ENCODE data around the gene PJA1.

DNA sequence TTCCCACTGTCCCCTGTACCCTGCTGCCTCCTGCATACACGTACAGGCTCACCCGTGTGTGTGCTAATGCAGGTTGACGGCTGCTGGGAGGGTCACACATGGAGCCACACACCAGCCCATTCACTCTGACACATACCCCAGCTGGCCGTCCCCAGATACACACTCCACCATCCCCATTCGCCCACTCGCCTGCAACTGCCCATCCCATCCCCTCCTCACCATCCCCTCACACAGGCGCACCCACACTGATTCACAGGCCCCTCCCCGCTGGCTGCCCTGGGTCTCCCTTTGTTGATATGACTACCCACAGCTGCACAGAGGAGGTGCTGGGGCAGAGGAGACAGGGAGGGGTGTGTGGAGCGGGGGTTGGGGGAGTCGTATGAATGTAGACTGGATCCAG lies 25.7 kb downstream of the PJA1 start:
- TF ChIP-seq POLR2A (IDR thresholded peaks at IDR 0.05; ENCODE audit: low read depth, low read length) (no peak), MYC (IDR thresholded peaks at IDR 0.05; ENCODE audit: low read depth, low read length) (no peak)
- TF ChIP-seq, protein P1, sequence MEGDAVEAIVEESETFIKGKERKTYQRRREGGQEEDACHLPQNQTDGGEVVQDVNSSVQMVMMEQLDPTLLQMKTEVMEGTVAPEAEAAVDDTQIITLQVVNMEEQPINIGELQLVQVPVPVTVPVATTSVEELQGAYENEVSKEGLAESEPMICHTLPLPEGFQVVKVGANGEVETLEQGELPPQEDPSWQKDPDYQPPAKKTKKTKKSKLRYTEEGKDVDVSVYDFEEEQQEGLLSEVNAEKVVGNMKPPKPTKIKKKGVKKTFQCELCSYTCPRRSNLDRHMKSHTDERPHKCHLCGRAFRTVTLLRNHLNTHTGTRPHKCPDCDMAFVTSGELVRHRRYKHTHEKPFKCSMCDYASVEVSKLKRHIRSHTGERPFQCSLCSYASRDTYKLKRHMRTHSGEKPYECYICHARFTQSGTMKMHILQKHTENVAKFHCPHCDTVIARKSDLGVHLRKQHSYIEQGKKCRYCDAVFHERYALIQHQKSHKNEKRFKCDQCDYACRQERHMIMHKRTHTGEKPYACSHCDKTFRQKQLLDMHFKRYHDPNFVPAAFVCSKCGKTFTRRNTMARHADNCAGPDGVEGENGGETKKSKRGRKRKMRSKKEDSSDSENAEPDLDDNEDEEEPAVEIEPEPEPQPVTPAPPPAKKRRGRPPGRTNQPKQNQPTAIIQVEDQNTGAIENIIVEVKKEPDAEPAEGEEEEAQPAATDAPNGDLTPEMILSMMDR (IDR thresholded peaks at IDR 0.05; ENCODE audit: extremely low read depth in 1 of 2, insufficient read depth in 1 of 2, low read depth in 1 of 2, low read length in 2 of 2), result no peak
